Suprapubic skin (tissue), 4 donors: ENCODE results near the gene SORL1-AS1.

ENCODE experiments used
- EP300 ChIP-seq: sonication (generic); formaldehyde crosslinking; IDR thresholded peaks from one replicate; pipeline ENCODE4 v1.6.1; 2017; ENCODE audit warnings: antibody characterized with exemption
- POLR2AphosphoS5 ChIP-seq, 3 donors: sonication (generic); formaldehyde crosslinking; IDR thresholded peaks; one replicate each; pipeline ENCODE4 v1.6.1; 2017; ENCODE audit warnings: antibody characterized with exemption in 3 of 3
- TF ChIP-seq, protein P1 (sequence below), 2 donors: fragments of 200-600 bp in 1 of 2; fragments of 450-650 bp in 1 of 2; sonication (generic) in 1 of 2; IDR thresholded peaks; one replicate each; pipeline ENCODE4 v1.5.1; 2016 to 2019; ENCODE audit warnings: antibody characterized with exemption in 2 of 2, mild to moderate bottlenecking in 1 of 2, moderate library complexity in 1 of 2

GRCh38 chr11:121429556-121429955 is 23.2 kb downstream of the SORL1-AS1 start:
- TF ChIP-seq, protein P1, sequence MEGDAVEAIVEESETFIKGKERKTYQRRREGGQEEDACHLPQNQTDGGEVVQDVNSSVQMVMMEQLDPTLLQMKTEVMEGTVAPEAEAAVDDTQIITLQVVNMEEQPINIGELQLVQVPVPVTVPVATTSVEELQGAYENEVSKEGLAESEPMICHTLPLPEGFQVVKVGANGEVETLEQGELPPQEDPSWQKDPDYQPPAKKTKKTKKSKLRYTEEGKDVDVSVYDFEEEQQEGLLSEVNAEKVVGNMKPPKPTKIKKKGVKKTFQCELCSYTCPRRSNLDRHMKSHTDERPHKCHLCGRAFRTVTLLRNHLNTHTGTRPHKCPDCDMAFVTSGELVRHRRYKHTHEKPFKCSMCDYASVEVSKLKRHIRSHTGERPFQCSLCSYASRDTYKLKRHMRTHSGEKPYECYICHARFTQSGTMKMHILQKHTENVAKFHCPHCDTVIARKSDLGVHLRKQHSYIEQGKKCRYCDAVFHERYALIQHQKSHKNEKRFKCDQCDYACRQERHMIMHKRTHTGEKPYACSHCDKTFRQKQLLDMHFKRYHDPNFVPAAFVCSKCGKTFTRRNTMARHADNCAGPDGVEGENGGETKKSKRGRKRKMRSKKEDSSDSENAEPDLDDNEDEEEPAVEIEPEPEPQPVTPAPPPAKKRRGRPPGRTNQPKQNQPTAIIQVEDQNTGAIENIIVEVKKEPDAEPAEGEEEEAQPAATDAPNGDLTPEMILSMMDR (IDR thresholded peaks at IDR 0.05), result no peak
- TF ChIP-seq EP300 (no peak), POLR2AphosphoS5 (IDR thresholded peaks at IDR 0.05) (no peak)
